Mononuclear cell (primary cell): ENCODE measurements around the gene THUMPD2. TPM values are rescaled to one million over a fixed set of nuclear protein-coding genes. Genes with fewer than 3 reads are reported as not detected.
"Not testable (repeated sequence)": the region's sequence is repeated elsewhere in the genome, so short reads cannot be mapped to it uniquely, and the experiment has no call there.

ENCODE experiments used
- H3K27me3 ChIP-seq: 2 replicates; pipeline ENCODE4 v1.6.0; 2011; ENCODE audit warnings: low read length, control low read depth; ENCODE audit not compliant: insufficient read depth
- H3K4me1 ChIP-seq: 2 replicates; pipeline ENCODE4 v1.5.1; 2011; ENCODE audit warnings: mild to moderate bottlenecking, low read length, control low read depth; ENCODE audit not compliant: insufficient read depth
- H3K4me3 ChIP-seq: 2 replicates; pipeline ENCODE4 v1.5.1; 2011; ENCODE audit warnings: mild to moderate bottlenecking, low read length, moderate library complexity
- H3K9me3 ChIP-seq: 2 replicates; pipeline ENCODE4 v1.5.1; 2011; ENCODE audit warnings: low read depth, mild to moderate bottlenecking, control low read depth, low read length
- total RNA-seq: library from RNA; depleted of rRNA; stranded (reverse); fragments of >200 nt; gene quantifications from one replicate; pipeline ENCODE4 v1.2.3, GENCODE V29; 2012

Gene THUMPD2
- total RNA-seq, 1 donor = 21.7 TPM

DNA sequence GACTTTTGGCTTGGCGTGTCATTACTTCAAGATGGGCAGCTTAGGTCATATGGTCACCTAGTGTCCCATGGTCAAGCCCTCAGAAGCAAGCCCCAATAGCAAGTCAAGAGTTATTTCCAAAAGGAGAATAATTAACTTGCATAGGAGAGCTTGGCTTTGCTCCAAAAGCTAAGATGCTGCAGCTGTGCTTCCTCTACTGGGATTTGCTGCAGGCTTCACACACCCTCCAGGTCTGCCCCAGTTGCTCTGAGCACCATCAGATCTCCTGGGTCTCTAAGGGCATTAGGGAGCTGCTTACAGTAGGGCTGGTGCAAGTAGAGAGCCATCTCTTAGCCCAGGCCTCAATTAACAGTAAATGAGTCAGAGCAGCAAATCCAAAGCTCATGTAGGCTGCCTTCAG lies 46.6 kb downstream of the THUMPD2 start:
- Histone ChIP-seq H3K9me3 (no peaks in the 10 kb centered on the region), H3K27me3 (no peaks in the 10 kb centered on the region), H3K4me3 (no peak overlapping the region), H3K4me1 (no peaks in the 10 kb centered on the region)

GRCh38 chr2:39731546-39731945 lies 47.5 kb downstream of the THUMPD2 start:
- Histone ChIP-seq H3K9me3 (no peaks in the 10 kb centered on the region), H3K4me1 (no peaks in the 10 kb centered on the region)

GRCh38 chr2:39730685-39731302 lies 48.3 kb downstream of the THUMPD2 start:
- no peaks in the 10 kb centered on the region for H3K9me3 ChIP-seq
- H3K4me3 ChIP-seq = no peak overlapping the region
- H3K27me3 ChIP-seq = no peaks in the 10 kb centered on the region
- no peaks in the 10 kb centered on the region for H3K4me1 ChIP-seq

More at GRCh38 chr2:39731546-39731945, 47.5 kb downstream of the THUMPD2 start:
- H3K4me3 ChIP-seq = no peak overlapping the region
- H3K27me3 ChIP-seq = no peaks in the 10 kb centered on the region

- Histone ChIP-seq H3K9me3 (no peaks in the 10 kb centered on the region), H3K4me1 (no peaks in the 10 kb centered on the region), H3K4me3 (no peak overlapping the region), H3K27me3 (no peaks in the 10 kb centered on the region)
These were observed 48.8 kb downstream of the THUMPD2 start for GRCh38 chr2:39730276-39730675.

GRCh38 chr2:39728941-39729351 lies 50.1 kb downstream of the THUMPD2 start:
- Histone ChIP-seq H3K9me3 (no peaks in the 10 kb centered on the region), H3K4me3 (no peak overlapping the region), H3K27me3 (no peaks in the 10 kb centered on the region), H3K4me1 (no peaks in the 10 kb centered on the region)

GRCh38 chr2:39728085-39728484 lies 51.0 kb downstream of the THUMPD2 start:
- not testable (repeated sequence) for H3K4me1 ChIP-seq, H3K27me3 ChIP-seq, H3K9me3 ChIP-seq, H3K4me3 ChIP-seq

- Histone ChIP-seq H3K27me3 (no peaks in the 10 kb centered on the region), H3K9me3 (no peaks in the 10 kb centered on the region), H3K4me1 (no peaks in the 10 kb centered on the region), H3K4me3 (no peak overlapping the region)
These were observed 53.7 kb downstream of the THUMPD2 start for GRCh38 chr2:39725401-39725800.

- no peaks in the 10 kb centered on the region for H3K4me1 ChIP-seq
- H3K9me3 ChIP-seq = no peaks in the 10 kb centered on the region
- no peak overlapping the region for H3K4me3 ChIP-seq
- no peaks in the 10 kb centered on the region for H3K27me3 ChIP-seq
These were observed 54.3 kb downstream of the THUMPD2 start for GRCh38 chr2:39724828-39725144.

DNA sequence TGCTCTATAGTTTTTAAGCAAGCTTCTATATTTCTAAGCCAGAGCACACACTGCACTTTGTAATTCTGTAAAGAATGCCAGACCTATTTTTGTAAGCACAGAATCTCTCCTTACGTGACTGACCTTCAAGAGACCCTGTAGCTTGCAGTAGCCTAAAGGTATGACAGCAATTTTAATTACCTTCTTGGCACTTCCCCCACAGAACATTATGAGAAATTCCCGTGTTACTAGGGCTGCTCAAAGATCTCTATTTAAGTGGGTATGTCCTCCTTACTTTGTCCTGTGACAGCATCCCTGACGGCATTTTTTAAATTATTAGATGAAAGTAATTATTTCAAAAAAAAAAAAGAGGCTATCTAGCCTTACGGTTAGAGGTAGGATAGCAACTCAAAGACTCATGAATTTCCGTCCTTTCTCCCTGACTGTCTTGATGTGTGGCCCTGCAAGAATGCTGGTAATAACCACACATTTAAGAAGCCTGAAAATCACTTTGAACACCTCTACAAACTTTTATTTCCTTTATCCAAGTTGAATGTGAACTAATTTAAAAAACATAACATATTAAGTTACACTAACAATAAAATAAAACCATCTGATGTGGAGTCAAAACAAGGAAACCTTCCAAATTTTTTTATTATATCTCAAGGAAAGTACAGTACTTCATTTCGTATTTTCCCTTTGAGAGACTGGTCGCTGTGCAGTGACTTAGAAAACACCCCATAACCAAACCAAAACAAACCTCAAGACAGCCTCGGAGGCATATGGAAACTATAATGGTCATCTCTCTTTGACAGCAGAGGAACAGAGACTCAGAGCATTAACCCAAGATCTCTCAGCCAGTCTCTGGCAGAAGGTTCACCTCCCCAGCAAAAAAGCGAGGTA lies 54.9 kb downstream of the THUMPD2 start:
- Histone ChIP-seq H3K4me1 (no peaks in the 10 kb centered on the region), H3K4me3 (no peak overlapping the region), H3K27me3 (no peaks in the 10 kb centered on the region), H3K9me3 (no peaks in the 10 kb centered on the region)

DNA sequence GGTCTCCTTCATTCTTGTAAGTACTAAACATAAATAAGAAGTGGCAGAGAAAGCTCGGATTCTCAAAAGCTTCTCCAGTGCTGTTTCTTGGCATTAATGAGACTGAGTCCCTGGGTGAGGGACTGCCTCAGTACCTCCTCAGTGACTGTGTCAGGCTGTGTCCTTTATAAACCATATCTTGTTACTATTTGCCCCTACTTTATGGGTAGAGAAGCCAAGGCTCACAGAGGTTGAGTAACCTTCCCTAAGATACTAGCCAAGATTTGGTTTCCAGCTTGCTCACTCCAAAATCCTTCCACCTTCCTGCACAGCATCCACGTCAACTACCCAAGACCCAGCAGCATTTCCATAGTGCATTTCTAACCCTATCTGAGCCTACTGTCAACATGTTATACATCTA lies 55.6 kb downstream of the THUMPD2 start:
- no peaks in the 10 kb centered on the region for H3K9me3 ChIP-seq
- H3K27me3 ChIP-seq = no peaks in the 10 kb centered on the region
- no peak overlapping the region for H3K4me3 ChIP-seq
- H3K4me1 ChIP-seq = no peaks in the 10 kb centered on the region

DNA sequence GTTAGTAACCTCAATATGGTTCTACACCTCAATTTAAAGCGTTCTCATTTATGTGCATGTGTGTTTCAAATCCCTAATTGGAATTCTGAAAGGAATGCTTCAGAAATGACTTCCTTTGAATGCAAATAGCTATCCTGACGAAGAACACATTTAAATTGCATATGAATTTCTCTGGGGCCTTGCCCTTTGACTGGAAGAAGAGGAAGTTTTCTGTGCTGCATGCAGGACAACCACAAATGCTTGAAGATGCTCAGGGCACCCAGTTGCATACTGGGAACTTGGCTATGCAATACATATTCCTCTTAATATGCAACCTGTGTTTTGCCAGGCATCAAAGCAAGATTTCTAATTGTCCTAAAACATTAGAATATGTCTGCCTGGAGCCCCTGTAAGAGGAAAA lies 58.1 kb downstream of the THUMPD2 start:
- Histone ChIP-seq H3K27me3 (no peaks in the 10 kb centered on the region), H3K4me3 (no peak overlapping the region), H3K9me3 (no peaks in the 10 kb centered on the region), H3K4me1 (no peaks in the 10 kb centered on the region)

DNA sequence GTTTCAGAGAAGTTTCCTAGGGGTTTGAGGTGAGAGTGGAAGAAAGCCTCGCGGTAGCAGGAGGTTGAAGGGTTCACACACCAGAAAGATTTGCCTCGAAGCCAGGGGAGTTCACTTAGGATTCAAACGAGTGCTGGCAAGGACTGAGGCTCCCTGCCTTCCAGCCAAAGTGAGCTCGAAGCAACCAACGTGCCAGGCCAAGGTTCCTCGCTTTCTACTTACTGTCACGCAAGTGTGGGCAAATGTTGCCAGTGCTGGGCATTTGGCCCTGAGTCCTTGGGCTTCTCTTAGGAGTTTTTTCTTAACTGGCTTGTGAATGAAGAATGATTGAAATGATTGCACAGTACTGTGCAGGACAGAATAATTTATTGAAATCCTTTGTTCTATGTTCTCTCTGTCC lies 59.7 kb downstream of the THUMPD2 start:
- no peaks in the 10 kb centered on the region for H3K4me1 ChIP-seq
- H3K27me3 ChIP-seq = no peaks in the 10 kb centered on the region
- no peaks in the 10 kb centered on the region for H3K9me3 ChIP-seq
- H3K4me3 ChIP-seq = no peak overlapping the region

- Histone ChIP-seq H3K4me3 (no peak overlapping the region), H3K9me3 (no peaks in the 10 kb centered on the region), H3K4me1 (no peaks in the 10 kb centered on the region), H3K27me3 (no peaks in the 10 kb centered on the region)
These were observed 60.6 kb downstream of the THUMPD2 start for GRCh38 chr2:39718483-39718882.

- no peaks in the 10 kb centered on the region for H3K4me1 ChIP-seq
- H3K27me3 ChIP-seq = no peaks in the 10 kb centered on the region
- H3K4me3 ChIP-seq = no peak overlapping the region
- H3K9me3 ChIP-seq = no peaks in the 10 kb centered on the region
These were observed 62.0 kb downstream of the THUMPD2 start for GRCh38 chr2:39717067-39717466.

DNA sequence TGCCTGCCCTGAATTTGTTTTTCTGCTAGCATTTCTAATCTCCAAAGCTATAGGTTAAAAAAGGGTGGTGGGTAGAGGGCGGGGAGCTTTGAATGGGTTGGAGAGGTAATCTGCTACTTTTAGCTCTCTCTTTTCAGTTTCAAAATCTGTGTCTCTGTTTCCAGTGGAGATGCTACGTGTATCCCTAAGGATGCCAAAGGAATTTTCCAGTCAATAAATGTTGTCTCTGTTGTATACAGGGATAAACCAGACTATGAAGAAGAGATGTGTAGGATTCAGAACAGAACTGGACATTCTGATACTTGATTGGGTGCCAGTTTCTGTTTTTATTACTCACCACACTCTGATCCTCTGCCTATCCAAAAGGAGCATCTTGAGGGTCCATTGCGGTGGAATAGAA lies 63.2 kb downstream of the THUMPD2 start:
- Histone ChIP-seq H3K9me3 (no peaks in the 10 kb centered on the region), H3K27me3 (no peaks in the 10 kb centered on the region), H3K4me1 (no peaks in the 10 kb centered on the region), H3K4me3 (no peak overlapping the region)

DNA sequence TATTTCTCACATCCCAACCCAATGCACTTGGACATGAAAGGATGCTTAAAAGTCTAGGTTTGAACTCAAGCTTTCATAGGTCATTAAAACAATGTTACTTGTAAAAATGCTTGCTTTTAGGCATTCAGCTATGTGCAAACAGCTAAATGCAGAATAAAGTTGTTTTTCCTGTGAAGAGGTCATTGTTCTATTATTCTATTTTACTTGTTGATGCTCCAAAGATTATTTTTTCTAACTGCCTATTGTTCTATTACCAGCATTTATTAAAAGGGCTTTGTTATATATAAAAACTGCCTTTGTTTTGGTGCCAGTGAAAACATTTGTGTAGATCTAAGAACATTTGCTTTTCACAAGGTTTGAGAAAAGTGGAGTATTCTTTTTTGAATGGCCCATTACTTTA lies 64.0 kb downstream of the THUMPD2 start:
- no peak overlapping the region for H3K4me3 ChIP-seq
- no peaks in the 10 kb centered on the region for H3K27me3 ChIP-seq
- H3K9me3 ChIP-seq = no peaks in the 10 kb centered on the region
- no peaks in the 10 kb centered on the region for H3K4me1 ChIP-seq
